Left hindlimb (tissue), 1 donor: Measurements from ENCODE around the gene OSBPL10.

Source experiments
- DNase-seq: peaks from one replicate; pipeline ENCODE4 v3.0.0-alpha.2; 2018

The OSBPL10 gene

GRCh38 chr3:31919528-31919927 is 61.5 kb downstream of the OSBPL10 start:
- DNase-seq, result no peak

GRCh38 chr3:31918179-31919150 is 62.6 kb downstream of the OSBPL10 start:
- no peak for DNase-seq

- no peak for DNase-seq
These were observed 63.6 kb downstream of the OSBPL10 start for GRCh38 chr3:31917303-31918005.

GRCh38 chr3:31911643-31912042 is 69.4 kb downstream of the OSBPL10 start:
- DNase-seq, result no peak

- no peak for DNase-seq
These were observed 69.9 kb downstream of the OSBPL10 start for GRCh38 chr3:31911124-31911523.

GRCh38 chr3:31909455-31909854 is 71.6 kb downstream of the OSBPL10 start:
- no peak for DNase-seq

DNA sequence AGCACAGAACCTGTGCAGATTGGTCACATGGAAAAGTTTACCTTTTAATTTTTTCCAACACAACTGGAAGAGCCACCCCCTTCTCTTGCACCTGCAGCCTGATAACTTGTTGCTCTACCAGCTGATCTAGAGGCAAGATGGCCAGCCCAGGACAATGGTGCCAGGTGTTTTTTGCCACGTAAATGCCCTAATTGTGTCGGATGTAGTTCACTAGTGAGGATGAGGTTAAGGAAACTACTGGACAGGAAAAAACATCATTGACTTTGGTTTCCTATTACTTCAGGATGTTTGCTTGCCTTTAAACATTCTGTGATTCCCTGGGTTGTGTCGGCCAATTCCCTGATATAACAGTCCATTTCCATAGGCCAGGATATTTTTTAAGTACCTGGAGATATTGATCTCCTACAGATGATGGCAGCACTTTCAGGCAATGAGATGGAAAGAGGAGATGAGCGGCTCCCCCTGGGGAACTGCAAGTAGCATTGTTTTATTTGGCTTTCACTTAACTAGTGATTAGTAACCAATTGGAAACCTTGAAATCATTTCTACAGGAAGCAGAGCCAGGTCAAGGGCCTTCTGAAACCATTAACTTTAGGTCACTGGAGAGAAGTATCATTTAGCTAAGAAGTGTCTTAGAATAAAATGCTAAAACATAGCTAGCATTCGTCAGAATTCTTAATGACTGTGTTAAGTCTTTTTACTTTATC is 72.5 kb downstream of the OSBPL10 start:
- DNase-seq, result no peak

- no peak for DNase-seq
These were observed 74.9 kb downstream of the OSBPL10 start for GRCh38 chr3:31906182-31906581.

GRCh38 chr3:31903686-31904431 is 77.2 kb downstream of the OSBPL10 start:
- no peak for DNase-seq

DNA sequence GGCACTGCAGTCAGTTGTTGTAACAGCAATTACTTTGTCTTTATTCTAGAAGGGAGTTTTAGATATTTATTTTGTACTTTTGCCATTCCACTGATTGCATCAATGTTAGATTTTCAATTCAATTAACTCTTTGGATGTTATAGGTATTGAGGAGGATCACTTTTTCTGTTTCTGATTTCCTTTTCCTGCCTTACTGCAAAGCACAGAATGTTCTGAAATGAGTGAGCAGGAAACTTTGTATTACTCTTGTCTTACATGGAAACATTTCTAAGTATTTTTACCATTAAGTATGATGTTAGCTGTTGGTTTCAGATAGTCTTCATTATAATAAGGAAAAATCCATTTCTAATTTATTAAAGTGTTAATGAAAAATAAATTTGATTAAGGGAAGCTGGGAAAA is 80.5 kb downstream of the OSBPL10 start:
- DNase-seq, result no peak

DNA sequence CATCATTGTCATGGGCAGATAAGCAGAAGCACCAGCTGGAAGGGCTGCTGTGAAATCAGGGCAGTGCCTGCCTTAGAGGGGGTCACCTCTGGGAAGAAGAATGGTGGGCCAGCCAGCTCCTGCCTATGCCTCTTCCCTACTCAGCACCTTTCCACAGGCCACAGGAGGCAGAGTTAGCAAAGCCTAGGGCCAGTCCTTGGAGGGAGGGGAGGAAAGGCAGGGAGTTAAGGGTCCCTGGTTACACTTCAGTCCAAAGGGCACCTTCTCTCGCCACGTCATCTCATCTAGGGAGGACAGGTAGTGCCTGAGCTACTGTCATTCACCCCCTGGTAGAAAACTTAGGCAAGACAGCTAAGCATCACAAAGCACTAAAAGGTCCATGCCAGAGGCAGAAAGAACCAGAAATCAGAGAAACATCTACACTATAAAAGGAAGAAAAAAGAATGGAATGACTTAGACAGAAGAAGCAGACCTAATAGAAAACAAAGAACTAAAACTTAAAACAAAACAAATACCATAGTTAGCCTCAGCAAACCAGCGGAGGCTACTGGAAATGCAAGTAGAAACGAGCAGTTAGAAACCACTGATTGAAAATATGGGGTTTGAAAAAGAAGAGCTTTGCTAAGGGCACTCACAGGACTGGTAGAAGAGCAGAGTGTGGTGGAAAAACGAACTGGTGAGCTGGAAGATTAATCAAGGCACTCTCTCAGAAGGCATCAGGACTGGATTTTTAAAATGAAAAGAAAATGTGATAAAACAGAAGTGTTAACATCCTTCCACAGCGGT is 84.2 kb downstream of the OSBPL10 start:
- DNase-seq, result no peak

GRCh38 chr3:31896026-31896425 is 85.0 kb downstream of the OSBPL10 start:
- no peak for DNase-seq

DNA sequence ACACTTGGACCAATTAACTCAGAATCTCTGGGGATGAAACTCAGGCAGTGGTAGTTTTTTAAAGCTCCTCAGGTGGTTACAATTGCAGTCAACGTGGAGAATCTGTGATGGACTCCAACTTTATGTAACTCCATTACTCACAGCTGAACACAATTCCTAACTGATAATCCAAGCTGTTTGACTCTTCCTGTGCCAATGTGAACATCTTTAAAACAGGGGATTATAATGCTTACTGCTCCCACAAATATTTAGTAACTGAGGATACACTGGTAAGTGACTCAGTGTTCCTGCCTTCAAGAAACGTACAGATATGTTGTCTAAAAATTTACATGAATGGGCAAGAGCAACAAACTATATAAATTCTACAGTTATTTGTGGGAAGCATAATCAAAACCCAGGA is 85.6 kb downstream of the OSBPL10 start:
- no peak for DNase-seq

DNA sequence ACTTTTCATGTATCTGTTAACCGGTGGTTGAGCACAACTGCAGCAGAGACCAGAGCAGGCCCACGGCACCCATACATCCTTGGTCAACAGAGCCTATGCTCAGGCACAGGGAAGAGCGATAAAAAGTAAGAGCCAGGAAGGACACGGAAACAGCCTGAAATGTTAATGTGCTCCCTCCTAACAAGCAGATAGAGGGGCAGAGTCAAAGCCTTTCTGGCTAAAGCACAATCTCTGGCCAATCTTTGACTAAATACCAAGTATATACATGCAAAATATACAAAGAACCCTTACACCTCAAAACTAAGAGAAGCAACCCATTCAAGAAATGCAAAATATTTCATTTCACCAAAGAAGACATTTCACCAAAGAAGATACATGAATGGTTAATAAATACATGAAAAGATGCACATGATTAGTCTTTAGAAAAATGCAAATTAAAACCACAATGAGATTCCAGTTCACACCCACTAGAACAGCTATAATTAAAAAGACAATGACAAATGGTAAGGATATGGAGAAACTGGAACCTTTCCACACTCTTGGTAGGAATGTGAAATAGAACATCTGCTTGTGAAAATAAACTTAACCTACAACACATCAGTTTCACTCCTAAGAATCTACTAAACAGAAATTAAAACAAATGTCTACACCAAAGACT is 88.0 kb downstream of the OSBPL10 start:
- DNase-seq, result no peak

GRCh38 chr3:31892500-31892899 is 88.6 kb downstream of the OSBPL10 start:
- no peak for DNase-seq

DNA sequence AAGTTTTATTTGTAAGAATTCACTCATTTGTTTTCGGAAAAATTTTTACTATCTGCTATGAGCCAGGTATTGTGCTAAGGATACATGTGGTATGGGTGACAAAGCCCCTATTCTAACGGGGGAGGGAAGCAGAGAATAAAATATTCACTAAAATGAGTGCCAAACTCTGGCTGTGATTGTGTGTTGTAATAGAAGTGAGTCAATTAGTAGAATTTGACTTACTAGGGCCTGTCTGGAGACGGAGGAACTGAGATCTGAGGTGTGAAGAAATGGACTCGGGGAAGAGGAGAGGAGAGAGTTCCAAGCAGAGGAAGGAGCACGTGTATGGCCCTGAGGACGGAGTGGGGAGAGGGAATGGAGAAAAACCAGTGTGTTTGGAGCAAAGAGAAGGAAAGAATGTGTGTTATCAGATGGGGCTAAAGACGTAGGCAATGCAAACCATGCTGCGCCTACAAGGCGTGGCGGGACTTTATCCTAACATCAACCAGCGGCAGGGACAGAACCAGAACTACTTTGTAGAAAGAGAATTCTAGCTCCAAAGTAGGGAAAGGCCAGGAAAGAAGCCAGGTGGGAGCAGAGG is 89.1 kb downstream of the OSBPL10 start:
- no peak for DNase-seq

GRCh38 chr3:31890742-31891469 is 90.2 kb downstream of the OSBPL10 start:
- no peak for DNase-seq

DNA sequence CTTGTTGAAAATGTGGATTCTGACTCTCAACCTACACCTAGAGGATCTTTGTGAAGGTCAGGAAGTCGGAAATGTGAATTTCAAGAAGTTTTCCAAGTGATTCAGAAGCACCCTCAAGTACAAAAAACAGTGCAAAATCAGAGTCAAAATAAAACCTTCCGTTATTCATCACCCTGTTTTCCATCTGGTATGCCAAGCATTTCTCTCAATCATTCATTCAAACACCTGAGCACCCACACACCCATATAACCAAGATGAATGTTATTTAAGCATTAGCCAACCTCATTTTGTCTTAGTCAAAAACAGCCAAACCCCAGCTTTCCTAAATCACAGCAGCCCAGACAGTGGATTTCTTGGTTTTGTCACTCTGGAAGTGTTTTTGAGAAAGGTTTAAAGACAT is 91.1 kb downstream of the OSBPL10 start:
- no peak for DNase-seq

GRCh38 chr3:31885235-31885634 is 95.8 kb downstream of the OSBPL10 start:
- no peak for DNase-seq

DNA sequence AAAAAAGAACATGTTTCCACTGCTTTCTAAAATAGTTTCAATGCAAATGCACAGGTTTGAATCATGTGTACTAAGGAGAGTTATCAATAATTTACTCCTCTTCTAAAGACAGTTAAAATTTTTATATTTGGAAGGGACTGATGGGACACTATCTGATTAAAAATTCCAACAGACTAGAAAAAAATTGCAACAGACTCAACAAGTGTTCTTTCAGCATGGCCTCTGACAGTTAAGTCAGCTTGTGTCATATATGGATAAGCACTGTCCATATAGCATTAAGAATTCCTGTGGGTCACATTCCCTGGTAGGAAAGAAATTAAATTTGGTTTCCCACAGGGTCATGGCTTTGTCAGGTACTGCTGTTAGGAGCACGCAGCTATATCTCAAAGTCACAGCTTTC is 96.8 kb downstream of the OSBPL10 start:
- no peak for DNase-seq
